Measurements from ENCODE around the gene MTCH1.
"Not testable (repeated sequence)": the region's sequence is repeated elsewhere in the genome, so short reads cannot be mapped to it uniquely, and the experiment has no call there.

Gene MTCH1

DNA sequence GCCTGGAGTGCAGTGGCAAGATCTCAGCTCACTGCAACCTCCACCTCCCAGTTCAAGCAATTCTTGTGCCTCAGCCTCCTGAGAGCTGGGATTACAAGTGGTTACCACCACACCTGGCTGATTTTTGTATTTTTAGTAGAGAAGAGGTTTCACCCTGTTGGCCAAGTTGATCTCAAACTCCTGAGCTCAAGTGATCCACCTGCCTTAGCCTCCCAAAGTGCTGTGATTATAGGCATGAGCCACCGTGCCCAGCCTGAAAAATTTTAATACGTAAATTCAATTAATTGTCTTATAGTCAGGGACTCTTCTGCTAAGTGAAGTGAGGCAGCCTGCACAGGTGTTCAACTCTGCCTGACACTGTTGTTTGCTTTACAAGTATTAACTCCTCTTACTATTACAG, 4.4 kb upstream of the MTCH1 start:
- DNase-seq: not testable (repeated sequence)

DNA sequence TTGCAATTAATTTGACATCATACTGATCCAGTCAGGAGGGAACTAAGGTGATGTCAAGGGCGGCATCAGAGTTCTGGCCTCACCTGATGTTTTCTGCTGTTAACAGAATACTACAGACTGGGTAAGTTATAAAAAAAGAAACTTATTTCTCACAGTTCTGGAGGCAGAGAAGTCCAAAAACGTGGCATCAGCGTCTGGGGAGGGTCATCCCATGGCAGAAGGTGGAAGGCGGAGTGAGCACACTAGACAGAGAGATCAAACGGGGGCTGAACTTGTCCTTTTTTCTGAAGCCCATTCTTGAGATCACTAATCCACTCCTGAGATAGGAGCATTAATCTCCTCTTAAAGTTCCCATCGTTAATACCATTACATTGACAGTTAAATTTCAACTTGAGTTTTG, 3.3 kb upstream of the MTCH1 start:
- DNase-seq: no peak

DNA sequence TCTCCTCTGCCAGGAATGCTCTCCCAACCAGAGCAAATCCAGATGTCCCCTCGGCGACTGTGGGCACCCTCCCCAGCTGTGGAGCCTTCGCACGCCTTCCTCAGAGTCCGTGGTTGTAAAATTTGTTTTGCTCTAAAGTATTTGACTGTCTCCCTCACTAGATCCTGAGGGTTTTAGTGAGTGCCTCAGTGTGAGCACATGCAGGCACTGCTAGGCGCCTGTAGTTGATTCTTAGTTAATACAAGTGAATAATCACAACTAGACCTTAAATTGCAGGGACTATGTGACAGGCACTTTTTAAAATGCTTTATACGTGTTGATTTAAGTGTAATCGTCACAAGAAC, 680 bp upstream of the MTCH1 start:
- DNase-seq: no peak

DNA sequence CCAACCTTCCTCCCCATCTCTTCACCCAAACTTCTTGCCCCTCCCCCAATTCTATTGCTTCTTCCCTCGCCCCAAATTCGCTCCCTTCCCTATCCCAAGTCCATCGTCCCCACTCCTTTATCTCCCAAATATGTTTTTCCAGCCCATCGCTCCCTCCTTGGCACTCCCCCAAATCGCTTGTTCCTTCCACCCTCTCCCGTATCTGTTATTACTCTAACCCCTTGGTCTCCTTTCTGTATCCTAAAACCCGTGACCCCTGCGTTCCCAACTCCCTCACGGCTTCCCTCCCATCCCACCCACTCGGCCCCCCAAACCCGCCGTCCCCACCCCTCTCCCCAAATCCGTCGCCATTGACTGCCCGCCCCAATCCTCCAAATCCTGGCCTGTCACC, 584 bp downstream of the MTCH1 start:
- no peak for DNase-seq

DNA sequence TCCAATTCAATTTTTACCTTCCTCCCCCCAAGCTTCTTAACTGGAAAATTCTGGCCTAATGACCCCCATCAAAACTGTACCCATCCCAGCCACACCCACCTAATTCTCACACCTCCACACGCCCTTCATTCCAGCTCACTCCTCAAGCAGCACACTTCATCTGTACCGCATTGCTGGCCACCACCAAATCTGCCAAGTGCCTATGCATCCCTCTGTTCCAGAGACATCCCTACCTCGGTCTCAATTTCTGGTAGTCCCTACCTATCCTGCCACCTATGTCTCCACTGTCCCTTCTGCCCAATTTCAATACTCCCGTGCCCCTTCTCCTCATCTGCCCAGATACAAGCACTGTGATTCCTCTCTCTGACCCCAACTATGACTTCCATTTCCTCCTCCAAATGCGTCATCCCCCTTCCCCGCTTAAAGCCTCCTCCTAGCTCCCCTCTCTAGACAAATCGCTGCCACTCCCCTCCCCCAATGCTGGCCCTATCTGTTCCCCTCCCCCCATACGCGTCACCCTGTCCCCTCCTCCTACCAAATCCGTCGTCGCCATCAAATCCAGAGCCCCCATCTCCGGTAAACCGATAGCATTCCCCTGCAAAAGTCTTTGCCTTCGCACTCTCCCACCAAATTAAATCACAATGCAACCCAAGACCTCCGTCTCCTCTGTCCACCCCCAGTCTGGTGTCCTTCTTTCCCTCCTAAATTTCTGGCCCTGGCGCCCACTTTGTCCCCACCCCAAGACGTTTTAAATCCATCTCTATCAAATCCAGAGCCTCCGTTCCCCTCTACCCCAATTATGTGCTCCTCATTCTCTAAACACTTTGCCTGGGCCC, 1.2 kb downstream of the MTCH1 start:
- DNase-seq: peak; percentile 26

DNA sequence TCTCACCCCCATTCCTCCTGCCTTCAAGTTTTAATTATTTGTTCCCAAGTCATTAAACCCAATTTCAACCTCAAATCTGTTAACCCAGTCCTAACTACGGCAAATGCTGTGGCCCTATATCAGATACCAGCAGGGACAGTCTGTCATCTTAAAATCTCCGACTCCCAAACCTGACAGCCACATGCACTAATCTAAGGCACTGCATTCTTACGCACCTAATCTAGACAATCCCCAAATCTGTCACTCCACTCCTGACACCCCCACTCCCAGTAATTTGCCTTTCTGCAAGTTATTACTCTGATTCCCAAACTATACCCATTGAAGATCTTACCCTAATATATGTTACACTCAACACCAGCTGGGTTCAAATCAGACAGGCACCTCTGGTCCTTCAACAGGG, 2.5 kb downstream of the MTCH1 start:
- DNase-seq: no peak

DNA sequence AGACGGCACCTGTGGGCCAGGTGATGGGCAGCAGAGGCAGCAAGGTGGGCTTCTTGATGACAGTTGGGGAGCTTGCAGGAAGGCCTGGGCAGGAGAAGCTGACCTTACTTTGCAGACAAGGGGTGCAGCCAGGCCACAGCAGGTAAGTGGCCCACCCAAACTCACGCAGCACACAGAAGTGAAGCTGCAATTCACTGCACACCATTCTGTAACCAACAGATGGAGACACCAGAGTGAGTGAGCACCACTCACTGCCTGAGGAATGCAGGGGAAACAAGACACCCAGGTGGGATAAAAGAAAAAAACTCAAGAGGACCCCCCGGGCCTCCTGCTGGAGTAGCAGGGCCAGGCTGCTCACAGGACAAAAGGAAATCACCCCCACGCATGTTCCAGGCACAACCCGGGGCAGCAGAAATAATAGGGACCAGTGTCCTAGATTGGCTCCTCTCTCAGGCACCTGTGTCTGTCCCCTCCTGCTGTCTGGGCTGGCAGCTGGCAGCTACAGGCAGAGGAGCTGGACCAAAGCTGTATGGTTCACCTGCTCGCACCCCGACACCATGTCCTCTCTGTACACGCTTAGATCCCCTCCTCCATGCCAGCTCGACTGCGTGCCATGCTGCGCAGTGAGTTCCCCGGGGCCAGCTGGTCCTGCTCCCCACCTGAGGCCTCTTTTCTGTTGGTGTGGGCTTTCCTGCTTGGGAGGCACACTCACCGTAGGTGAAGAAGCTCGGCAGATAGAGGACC, 4.9 kb downstream of the MTCH1 start:
- DNase-seq: no peak

DNA sequence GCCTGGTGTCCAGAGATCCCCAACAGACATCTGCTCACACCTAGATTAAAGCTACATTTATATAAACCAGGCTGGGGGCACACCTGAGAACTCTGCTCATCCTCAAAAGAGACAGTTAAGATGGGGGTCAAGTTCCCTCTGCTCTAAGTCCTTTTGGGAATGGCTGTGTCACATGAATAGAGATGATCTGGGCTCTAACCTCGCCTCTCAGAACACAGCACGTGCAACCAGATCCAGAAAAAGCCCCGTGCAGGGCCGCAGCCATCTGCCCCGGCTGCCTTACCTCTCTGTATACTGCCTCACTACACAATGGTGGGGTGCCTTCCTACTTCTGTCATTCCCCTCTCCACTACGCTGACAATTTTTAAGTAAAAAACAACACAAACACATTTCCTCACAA, 5.9 kb downstream of the MTCH1 start:
- DNase-seq: no peak

DNA sequence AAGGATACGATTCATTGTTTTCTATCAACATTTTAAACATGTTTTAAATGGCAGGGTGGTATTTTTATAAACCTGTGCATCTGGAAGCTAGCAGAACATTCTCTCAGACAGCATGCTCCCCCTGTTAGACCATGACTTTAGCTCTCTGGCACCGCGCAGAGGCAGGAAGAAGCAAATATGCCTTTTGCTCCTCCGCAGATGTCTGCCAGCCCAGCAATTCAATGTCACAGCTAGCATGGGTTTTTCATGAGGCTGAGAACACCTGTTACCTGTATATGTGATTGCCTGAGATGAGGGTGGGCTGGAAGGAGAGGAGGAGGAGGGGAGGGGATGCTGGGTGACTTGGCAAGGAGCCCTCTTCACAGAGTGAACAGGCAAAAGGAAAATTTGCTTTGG, 6.7 kb downstream of the MTCH1 start:
- DNase-seq: peak; percentile 91

DNA sequence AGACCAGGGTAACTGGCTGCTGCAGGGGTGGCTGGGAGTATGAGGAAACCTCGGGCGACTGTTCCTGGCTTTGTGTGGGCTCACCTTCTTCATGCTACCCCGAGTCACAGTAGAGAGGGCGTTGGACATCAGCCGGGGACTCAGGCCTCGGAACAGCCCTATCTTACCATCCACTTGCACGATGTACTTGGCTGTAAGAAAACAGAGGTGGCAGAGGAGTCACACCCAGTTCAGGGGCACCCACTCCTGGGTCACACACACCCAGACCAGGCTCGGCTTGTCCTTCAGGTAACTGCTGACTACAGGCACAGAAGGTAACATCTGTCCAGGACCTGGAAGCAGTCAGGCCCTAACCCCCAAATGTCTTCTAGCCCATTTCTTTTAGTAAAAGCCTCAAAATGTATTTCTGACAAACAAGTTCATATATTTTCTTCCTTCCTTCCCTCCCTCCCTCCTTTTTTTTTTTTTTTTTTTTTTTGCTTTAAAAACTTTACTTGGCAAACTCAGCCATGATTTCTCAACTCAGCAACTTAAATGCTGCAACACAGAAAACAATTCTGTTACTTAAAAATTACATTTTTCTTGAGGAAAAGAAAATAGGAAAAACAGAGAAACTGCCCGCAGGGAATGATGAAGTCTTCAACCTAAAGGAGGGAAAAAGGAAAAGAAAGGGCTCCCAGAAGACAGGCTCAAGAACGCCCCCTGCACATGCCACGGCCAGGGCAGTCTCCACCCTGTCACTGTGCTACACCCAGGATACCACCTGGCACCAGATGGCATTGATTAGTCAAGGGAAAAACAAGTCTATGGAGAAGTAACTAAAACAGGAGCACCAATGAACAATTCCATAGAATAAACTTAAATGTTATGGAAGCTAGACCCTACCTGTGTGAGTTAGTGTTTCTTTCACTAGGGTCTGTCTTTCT, 7.3 kb downstream of the MTCH1 start:
- DNase-seq: no peak

DNA sequence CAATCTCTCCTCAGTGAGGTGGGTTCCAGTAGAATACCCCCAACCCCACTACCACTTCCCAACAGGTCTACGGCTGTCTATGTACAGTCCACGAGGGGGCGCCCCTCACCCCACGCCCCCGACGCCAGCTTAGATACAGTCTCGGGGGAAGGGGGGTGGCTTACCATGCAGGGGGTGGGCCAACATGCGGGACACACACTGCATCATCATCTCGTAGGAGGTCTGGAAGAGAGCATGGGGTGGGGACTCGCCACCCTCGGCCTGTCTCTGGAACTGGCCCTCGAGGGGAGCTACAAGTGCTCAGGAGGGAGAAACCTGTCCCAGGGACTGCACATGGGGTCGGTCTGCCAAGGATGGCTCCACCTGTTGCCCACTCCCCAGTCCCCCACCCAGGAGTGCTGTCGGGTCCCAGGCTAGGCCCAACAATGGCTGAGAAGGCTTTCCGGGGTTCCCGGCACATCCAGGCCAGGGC, 8.5 kb downstream of the MTCH1 start:
- no peak for DNase-seq

DNA sequence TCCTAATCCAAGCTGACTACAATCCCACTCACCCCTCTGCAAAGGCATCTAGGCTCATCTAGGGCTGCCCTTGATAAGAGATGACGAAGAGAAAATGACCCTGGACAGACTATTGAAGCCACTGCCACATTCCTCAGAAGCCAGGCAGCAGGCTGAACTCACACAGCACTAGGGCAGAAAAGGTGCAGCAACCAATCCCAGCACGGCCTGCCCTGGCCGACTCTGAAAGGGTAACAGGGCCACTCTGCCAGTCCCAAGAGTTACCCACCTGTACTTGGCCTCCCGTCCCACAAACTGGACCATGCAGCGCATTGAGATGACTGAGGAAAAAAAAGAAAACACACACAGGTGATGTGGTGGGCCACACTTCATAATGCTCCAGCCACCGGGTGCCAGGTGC, 9.1 kb downstream of the MTCH1 start:
- DNase-seq: no peak

DNA sequence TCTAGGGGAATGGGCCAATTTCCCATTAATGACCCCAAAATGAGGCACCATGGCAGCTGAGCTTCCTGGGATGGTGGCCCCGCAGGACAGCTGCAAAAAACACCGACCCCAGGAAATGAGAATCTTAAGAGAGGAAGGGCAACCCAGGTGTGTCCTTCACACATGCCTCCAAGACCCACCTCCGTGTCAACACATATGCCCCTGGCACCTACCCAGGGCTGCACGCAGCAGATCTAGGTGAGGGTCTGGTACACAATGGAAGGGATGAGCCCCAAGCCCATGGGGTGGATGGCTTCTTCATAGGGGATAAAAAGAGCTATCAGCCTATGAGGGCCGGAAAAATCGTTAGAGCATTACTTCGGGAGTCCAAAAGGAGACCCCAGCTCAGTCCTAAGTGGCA, 9.5 kb downstream of the MTCH1 start:
- DNase-seq: no peak

DNA sequence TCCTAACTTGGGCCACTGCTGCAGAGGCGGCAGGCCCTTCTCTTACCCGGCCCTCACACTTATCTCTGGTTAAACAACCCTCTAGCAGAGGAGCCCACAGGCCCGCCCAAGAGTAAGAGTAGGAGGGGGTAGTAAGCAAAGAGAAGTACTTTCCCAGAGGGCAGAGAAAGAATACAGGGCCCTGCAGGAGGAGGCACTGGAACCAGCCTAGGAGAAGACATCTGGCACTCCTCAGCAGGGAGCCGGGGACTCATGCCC, 10.1 kb downstream of the MTCH1 start:
- DNase-seq: no peak

DNA sequence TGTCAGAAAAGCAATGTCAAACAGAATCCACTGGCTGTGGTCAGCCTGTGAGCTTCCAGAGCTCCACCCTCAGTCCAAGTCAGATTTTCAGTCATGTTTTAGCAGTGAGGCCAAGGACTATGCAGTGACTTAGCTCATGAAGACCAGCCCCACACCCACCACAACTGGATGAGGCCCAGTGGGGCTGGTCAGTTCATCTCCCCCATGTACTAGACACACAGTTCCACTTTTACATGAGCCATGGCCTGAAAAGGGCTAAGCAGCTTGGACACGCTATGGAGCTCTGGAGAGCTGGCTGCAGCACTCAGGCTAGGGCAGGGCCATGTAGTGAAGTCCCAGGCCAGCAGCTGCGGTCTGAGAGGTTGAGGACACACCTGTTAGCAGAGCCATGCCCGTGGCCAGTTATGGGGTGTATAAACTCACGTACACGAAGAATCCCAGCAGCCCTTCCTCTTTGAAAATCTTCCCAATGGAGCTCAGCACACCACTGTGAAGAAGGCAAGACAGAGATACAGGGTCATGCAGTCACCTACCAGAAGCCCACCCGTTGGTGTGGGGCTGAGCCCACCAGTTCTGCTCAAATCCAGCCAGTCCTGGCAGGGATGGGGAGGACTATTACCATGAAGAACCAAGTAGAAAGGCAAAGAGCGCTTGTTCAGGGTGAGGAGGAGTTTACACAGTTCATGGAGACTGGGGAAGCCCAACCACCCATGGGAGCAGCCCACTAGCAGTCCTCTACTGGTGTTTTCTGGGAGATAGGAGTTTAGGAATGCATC, 10.6 kb downstream of the MTCH1 start:
- no peak for DNase-seq

DNA sequence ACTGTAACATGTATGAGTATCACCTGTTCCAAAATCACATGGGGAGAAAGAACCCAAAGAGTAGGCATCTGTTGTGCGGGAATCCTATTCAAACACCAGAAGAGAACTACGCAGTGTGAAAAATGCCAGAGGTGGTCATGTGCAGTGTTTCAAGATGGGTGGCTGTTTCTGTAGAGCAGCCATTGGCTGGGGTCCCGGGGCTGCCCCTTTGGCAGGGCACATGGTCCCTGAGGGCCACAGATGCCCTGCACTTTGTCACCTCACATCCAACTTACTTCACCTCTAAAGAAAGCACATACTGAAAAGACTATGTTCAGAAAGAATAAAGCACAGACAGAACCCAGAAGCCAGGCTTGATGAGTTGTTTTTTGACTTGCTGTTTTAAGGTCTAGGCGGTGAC, 12.3 kb downstream of the MTCH1 start:
- DNase-seq: no peak

DNA sequence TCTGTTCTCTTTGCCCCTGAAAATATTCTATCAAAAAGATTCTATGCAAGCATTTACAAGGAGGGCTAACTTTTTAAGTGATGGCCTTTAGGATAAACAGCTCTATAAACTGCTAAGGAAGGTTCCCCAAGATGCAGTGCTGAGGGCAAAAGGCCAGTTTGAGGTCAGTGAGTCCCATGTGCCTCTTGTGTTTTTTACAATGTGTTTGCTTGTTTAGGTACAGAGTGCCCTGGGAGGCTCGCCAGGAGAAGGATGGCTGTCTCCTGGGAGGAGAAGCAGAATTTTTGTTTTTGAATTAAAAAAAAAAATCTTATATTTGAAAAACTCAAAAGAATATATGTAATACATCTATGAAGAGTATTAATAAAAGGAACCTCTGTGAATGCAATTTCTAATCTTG, 12.8 kb downstream of the MTCH1 start:
- no peak for DNase-seq

DNA sequence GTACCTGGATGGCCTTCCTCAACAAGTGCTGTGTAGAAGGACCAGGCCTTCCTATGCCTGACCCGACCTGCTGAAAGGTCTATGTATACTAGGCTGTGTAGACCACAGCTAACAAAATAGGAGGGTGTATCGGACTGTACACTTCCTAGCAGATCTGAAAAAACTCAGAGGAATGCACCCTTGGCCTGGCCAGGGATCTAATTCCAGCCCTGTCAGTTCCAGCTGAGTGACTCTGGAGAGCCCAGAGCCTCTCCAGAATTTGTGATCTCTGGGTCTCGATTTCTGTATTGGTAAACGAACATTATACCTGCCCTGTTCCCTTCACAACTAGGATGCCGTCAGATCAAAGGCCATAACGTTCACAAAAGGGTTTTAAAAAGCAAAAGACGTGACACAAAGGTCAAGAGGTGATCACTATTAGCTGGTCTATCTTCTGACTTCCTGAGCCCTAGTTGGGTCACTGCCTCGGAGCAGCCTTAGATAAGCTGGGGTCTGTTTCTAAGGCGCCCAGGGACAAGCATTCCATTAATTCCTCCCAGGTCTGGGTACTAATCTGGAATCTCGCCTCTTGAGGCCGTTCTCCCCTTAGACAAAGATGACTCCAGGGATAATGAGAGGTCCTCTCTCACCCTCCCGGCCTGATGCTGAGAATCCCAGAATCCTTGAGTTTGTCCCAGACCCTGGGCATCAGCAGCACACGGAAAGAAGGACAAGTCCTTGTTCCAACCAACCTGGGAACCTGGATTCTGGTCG, 13.9 kb downstream of the MTCH1 start:
- DNase-seq: no peak

DNA sequence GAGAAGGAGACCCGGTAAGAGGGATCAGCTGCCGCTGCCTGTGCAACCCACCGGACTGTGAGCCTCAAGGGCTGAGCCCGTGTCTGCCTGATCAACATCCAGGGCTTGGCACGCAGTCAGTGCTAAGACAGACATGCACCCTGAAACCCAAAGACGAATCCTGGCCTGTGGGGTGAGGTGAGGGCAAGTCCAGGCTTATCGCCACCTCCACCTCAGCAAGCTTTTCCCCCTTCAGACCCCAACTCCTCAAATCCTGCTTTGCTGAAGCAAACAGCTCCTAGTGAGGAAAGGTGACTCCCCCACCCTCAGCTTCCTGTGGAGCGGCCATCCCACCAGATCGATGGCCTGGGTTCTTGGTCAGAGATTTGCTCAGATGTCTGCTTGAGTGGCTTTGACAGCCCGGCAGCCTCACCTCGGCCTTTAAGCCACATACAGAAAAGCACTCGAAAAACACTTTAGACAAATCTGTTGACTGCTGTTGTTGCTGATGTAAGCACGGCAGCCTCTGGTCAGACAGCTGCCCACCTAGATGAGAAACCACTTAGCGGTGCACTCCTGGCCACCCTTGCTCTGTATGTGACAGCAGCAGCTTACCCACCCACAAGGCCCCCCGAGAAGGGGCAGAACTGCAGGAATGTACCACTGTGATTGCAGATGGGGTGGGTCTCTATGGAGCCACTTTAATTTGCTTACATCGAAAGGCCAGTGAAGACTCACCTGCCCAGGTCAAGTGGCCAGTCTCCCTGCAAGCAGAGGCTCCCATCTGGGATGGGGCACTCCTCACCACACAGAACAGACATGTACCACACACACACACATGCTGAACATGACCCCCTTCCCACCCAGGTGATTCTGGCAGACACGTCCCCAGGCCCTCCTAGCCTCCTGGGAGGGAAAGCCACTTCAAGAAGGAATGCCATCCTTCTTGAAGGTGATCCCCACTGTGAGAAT, 14.8 kb downstream of the MTCH1 start:
- DNase-seq: no peak

DNA sequence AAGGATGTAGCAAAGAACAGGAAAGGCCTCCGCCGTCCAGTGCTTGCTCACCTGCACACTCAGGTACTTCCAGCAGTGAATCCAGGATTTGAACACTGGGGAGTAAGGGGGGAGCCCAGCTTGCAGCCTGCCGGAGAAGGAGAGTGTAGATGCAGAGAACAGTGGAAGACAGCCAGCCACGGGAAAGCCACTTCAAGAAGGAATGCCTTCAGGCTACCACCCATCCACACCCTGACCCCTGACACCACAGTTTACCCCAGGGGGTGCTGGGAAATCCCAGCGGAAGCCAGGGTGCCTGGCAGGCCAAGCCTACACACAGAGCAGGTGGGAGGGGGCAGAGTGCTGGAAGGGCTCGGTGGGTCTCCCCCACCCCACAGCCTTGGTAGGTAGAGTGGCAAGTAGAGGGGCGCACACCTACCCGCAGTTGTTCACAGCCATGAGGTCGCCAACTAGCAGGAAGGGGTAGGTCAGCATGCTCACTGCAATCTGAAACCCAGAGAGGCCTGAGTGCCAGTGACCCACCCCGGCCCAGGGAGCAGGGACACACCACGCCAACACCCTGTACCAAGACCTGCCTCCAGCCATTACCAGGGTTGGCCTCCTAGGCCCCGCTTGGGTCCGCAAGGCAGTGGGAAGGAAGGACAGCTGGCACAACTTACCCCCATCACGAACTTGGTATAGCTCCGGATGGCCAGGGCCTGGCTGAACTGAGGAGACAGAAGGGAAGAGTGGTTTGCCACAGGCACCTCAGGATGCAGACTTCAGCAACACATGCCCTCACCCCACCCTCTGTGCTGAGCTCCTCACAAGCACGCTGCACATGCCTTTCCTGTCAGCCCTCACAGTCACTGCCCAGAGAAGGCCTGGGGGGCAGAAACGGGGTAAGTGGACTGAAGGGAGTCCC, 15.8 kb downstream of the MTCH1 start:
- no peak for DNase-seq

All from NCI-H1105 (cell line).